Calu3 (cell line): ENCODE measurements around the gene SLC35B1. TPM values are rescaled to one million over a fixed set of nuclear protein-coding genes. Genes with fewer than 3 reads are reported as not detected.

Source experiments
- BruUV-seq: library from RNA; stranded (reverse); fragments of 400-500 nt; replicated peaks from 2 replicates; lab custom pipeline; 2021; lab: Mats Ljungman, UMichigan
- CTCF ChIA-PET: fragments of 300-600 bp; sonication (Branson Sonifier 250); formaldehyde crosslinking; loops from one replicate; lab custom pipeline; 2022; ENCODE audit warnings: antibody characterized with exemption; lab: Charles Lee
- DNase-seq: peaks from one replicate; pipeline ENCODE4 v3.0.0; 2022
- H3K27ac Mint-ChIP-seq: one replicate; pipeline ENCODE4 v1.8.0; 2022; ENCODE audit warnings: mixed read lengths; ENCODE audit not compliant: unreplicated experiment
- H3K27me3 Mint-ChIP-seq: one replicate; pipeline ENCODE4 v1.8.0; 2022; ENCODE audit warnings: mixed read lengths; ENCODE audit not compliant: unreplicated experiment
- H3K36me3 Mint-ChIP-seq: one replicate; pipeline ENCODE4 v1.8.0; 2022; ENCODE audit warnings: mild to moderate bottlenecking, moderate library complexity, mixed read lengths; ENCODE audit not compliant: insufficient read depth, unreplicated experiment
- H3K4me1 Mint-ChIP-seq: one replicate; pipeline ENCODE4 v1.8.0; 2022; ENCODE audit warnings: mild to moderate bottlenecking, low read depth, mixed read lengths; ENCODE audit not compliant: unreplicated experiment
- H3K4me3 Mint-ChIP-seq: one replicate; pipeline ENCODE4 v1.8.0; 2022; ENCODE audit warnings: mild to moderate bottlenecking, low read depth, moderate library complexity, mixed read lengths; ENCODE audit not compliant: unreplicated experiment
- H3K9me3 Mint-ChIP-seq: one replicate; pipeline ENCODE4 v1.8.0; 2022; ENCODE audit warnings: low read depth, mixed read lengths; ENCODE audit not compliant: unreplicated experiment
- CTCF ChIP-seq: fragments of 200-600 bp; IDR thresholded peaks from one replicate; pipeline ENCODE4 v1.8.0; 2022; ENCODE audit warnings: antibody characterized with exemption; ENCODE audit not compliant: unreplicated experiment
- intact Hi-C: fragments of 100-400 bp; cut with micrococcal nuclease; formaldehyde crosslinking; loops from one replicate; pipeline ENCODE4 v1.10.0; 2022; ENCODE audit not compliant: unreplicated experiment
- total RNA-seq: library from RNA; stranded (reverse); gene quantifications from 2 replicates; pipeline ENCODE4 v1.2.3, GENCODE V29; 2022

SLC35B1 gene
- total RNA-seq, 1 experiment from 2014 or later: 117 TPM

GRCh38 chr17:49745175-49746139 is 37.7 kb upstream of the SLC35B1 start:
- H3K36me3 Mint-ChIP-seq: no peaks in the 10 kb centered on the region
- peaks cover 22% of the 10 kb centered on the region for H3K4me1 Mint-ChIP-seq
- no peaks in the 10 kb centered on the region for H3K9me3 Mint-ChIP-seq
- CTCF ChIA-PET: no interaction called here
- H3K27ac Mint-ChIP-seq: no peak overlapping the region
- DNase-seq: no peak
- no TSS peak for BruUV-seq
- intact Hi-C loops: no loop called here
- H3K4me3 Mint-ChIP-seq: no peak overlapping the region
- no peak for TF ChIP-seq CTCF
- no peaks in the 10 kb centered on the region for H3K27me3 Mint-ChIP-seq

DNA sequence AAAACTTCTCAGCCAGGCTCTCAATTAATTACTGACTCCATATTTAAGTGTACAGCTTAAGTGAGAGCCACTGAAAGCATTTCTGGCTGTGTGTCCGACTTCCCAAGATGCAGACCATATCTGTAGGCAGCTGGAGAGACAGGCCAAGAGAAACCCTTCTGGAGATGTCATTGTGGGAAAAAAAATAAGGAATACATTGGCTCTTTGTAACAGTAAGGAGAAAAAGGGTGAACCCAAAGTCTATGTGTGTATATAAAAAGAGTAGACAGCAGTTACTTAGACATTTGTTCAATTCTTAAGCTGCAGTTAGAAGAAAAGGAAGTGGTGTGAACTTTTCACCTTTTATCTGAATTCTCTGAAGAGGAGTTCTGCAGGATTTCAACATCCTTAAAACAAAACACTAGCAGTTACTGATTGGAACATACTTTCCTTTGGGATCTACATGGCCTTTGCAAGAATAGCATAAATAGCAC is 34.4 kb upstream of the SLC35B1 start:
- CTCF ChIA-PET: interaction anchor here (0.6 kb wide), 1 partner anchor 51 kb away, joined by 6 read pairs; no protein-coding TSS in a partner anchor

GRCh38 chr17:49741692-49742076 is 33.9 kb upstream of the SLC35B1 start:
- H3K36me3 Mint-ChIP-seq: no peaks in the 10 kb centered on the region
- no peak for DNase-seq
- no peaks in the 10 kb centered on the region for H3K9me3 Mint-ChIP-seq
- CTCF ChIA-PET: interaction anchor here (0.6 kb wide), 1 partner anchor 52 kb away, joined by 6 read pairs; no protein-coding TSS in a partner anchor
- no peaks in the 10 kb centered on the region for H3K27me3 Mint-ChIP-seq
- no peak overlapping the region for H3K27ac Mint-ChIP-seq
- no peak for TF ChIP-seq CTCF
- peaks cover 22% of the 10 kb centered on the region for H3K4me1 Mint-ChIP-seq
- intact Hi-C loops: no loop called here
- no TSS peak for BruUV-seq
- H3K4me3 Mint-ChIP-seq: no peak overlapping the region

More for the DNA sequence above, 34.4 kb upstream of the SLC35B1 start:
- H3K9me3 Mint-ChIP-seq: no peaks in the 10 kb centered on the region
- intact Hi-C loops: no loop called here
- no peaks in the 10 kb centered on the region for H3K27me3 Mint-ChIP-seq
- BruUV-seq: no TSS peak
- H3K27ac Mint-ChIP-seq: no peak overlapping the region
- no peak for DNase-seq
- no peaks in the 10 kb centered on the region for H3K36me3 Mint-ChIP-seq
- peaks cover 22% of the 10 kb centered on the region for H3K4me1 Mint-ChIP-seq
- H3K4me3 Mint-ChIP-seq: no peak overlapping the region
- TF ChIP-seq CTCF: no peak

DNA sequence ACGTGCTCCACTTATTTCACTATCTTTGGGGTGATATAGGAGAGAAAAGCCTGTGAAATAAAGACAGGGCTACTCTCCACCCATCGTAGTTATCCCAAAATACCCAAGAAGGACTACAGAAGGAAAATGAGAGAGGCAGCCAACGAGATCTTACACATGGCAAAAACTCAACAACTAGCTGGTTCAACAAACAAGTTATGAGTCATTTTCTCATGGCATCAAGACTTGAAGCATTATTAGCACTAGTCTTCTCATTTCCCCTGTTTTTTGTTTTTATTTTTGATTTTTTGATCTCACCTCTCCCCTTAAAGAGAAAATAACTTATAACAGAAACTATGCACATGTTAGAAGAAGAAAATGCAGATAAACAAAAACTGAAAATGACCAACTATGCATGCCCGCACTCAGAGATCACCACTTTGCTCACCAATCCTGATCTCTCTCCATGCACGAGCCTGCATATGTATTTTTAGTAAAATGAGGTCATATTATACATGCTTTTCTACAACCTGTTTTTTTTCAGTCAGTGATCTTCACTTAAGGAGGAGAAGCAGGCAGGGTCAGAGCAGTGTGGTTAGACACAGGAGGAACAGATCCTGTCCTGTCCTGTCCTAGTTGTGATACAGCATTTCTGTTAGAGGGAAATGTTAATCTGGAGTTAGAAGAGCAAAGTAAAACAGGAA is 33.4 kb upstream of the SLC35B1 start:
- peaks cover 22% of the 10 kb centered on the region for H3K4me1 Mint-ChIP-seq
- no peaks in the 10 kb centered on the region for H3K36me3 Mint-ChIP-seq
- CTCF ChIA-PET: no interaction called here
- no peak for TF ChIP-seq CTCF
- no peaks in the 10 kb centered on the region for H3K27me3 Mint-ChIP-seq
- no peak for DNase-seq
- intact Hi-C loops: no loop called here
- no peaks in the 10 kb centered on the region for H3K9me3 Mint-ChIP-seq
- H3K4me3 Mint-ChIP-seq: no peak overlapping the region
- BruUV-seq: no TSS peak
- H3K27ac Mint-ChIP-seq: no peak overlapping the region
